ENCODE data around the gene GLIPR2. TPM values are rescaled to one million over a fixed set of nuclear protein-coding genes. Genes with fewer than 3 reads are reported as not detected.

Gene GLIPR2
- total and polyA plus RNA-seq, 2 of the 4 experiments (the other 2 are of a cell fraction): 35.8 to 43.3 TPM

GRCh38 chr9:36136894-36137391 lies 410 bp downstream of the GLIPR2 start:
- H3K4me1 ChIP-seq (ENCODE audit: control insufficient read depth, insufficient read depth, low read length): peaks cover 17% of the 10 kb centered on the region
- H3K14ac ChIP-seq (replicated peaks; ENCODE audit: low read depth, low read length): peak overlapping the region; percentile 54
- H2BK5ac ChIP-seq (ENCODE audit: low read depth, low read length, poor library complexity, severe bottlenecking): peak overlapping the region; percentile 32
- no peaks in the 10 kb centered on the region for H3K9me3 ChIP-seq (ENCODE audit: control insufficient read depth, insufficient read depth, low read length)
- peaks cover 15% of the 10 kb centered on the region for H3K9me1 ChIP-seq (ENCODE audit: insufficient read depth, low read length)
- H4K91ac ChIP-seq (ENCODE audit: insufficient read depth, low read depth, low read length): peak overlapping the region; percentile 17
- H4K20me1 ChIP-seq (ENCODE audit: insufficient read depth, low read length): peaks cover 41% of the 10 kb centered on the region
- H2AK5ac ChIP-seq (ENCODE audit: low read depth, low read length): peak overlapping the region; percentile 63; the same call in 1 of the 2 replicates
- no peak overlapping the region for H2BK15ac ChIP-seq (ENCODE audit: low read depth, low read length)
- H2BK20ac ChIP-seq (ENCODE audit: low read depth, low read length): no peak overlapping the region
- TSS peak; percentile 43 for BruUV-seq (replicated peaks)
- H3K23ac ChIP-seq (ENCODE audit: low read depth, low read length): peak overlapping the region; percentile 50
- H3K56ac ChIP-seq (ENCODE audit: extremely low read depth, insufficient read depth, low read length): no peak overlapping the region
- H3K18ac ChIP-seq (ENCODE audit: low read depth, low read length): peak overlapping the region; percentile 43; the same call in 1 of the 2 replicates
- peak overlapping the region; percentile 9 to 32; a peak in 2 of 4 replicates for H4K8ac ChIP-seq (ENCODE audit: low read depth in 2 of 2, low read length in 2 of 2)
- H2AK9ac ChIP-seq (replicated peaks; ENCODE audit: low read depth, low read length, poor library complexity): peak overlapping the region; percentile 59
- ChIA-PET POLR2A (ENCODE audit: unreplicated experiment) (no interaction called here), CTCF (interaction anchor here (0.6 to 1.2 kb wide), 2 partner anchors 35 to 104 kb away, joined by 3 to 4 read pairs; no protein-coding TSS in a partner anchor)
- no peak for TF ChIP-seq NFE2L2 (IDR thresholded peaks at IDR 0.05; ENCODE audit: low read depth, low read length)
- TF ChIP-seq, protein P1, sequence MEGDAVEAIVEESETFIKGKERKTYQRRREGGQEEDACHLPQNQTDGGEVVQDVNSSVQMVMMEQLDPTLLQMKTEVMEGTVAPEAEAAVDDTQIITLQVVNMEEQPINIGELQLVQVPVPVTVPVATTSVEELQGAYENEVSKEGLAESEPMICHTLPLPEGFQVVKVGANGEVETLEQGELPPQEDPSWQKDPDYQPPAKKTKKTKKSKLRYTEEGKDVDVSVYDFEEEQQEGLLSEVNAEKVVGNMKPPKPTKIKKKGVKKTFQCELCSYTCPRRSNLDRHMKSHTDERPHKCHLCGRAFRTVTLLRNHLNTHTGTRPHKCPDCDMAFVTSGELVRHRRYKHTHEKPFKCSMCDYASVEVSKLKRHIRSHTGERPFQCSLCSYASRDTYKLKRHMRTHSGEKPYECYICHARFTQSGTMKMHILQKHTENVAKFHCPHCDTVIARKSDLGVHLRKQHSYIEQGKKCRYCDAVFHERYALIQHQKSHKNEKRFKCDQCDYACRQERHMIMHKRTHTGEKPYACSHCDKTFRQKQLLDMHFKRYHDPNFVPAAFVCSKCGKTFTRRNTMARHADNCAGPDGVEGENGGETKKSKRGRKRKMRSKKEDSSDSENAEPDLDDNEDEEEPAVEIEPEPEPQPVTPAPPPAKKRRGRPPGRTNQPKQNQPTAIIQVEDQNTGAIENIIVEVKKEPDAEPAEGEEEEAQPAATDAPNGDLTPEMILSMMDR (conservative IDR thresholded peaks at IDR 0.05; ENCODE audit: low read depth, low read length): no peak
- peak overlapping the region; percentile 65 for H3K27ac ChIP-seq (ENCODE audit: insufficient read depth, low read length)
- H3K4me3 ChIP-seq (ENCODE audit: insufficient read depth, low read depth, low read length): peak overlapping the region; percentile 78
- peaks cover 5% of the 10 kb centered on the region; the same call in 1 of the 2 replicates for H3K36me3 ChIP-seq (ENCODE audit: control insufficient read depth, insufficient read depth, low read length)
- H3K27me3 ChIP-seq (ENCODE audit: control insufficient read depth, insufficient read depth, low read length): no peaks in the 10 kb centered on the region
- DNase-seq: no peak
- H4K5ac ChIP-seq (ENCODE audit: low read depth, low read length): peak overlapping the region; percentile 23
- H2BK120ac ChIP-seq (ENCODE audit: low read depth, low read length): peak overlapping the region; percentile 60
- H3K79me1 ChIP-seq (ENCODE audit: low read depth in 1 of 2, low read length in 2 of 2): peaks cover 35 to 50% of the 10 kb centered on the region in 2 experiments
- intact Hi-C loops (cut with micrococcal nuclease): loop anchor here (2.0 kb wide), 2 partner anchors 26 to 54 kb away; partner anchors contain the start of gene CLTA
- in situ Hi-C loops (cut with MboI; ENCODE audit: low sequenced_read_pairs): no loop called here
- H3K4me2 ChIP-seq (ENCODE audit: low read depth, low read length): peak overlapping the region; percentile 93
- dilution Hi-C loops (cut with HindIII; ENCODE audit: low sequenced_read_pairs, unreplicated experiment): no loop called here
- H3K4ac ChIP-seq (ENCODE audit: low read depth, low read length): peak overlapping the region; percentile 47
- peak; percentile 24 for ATAC-seq (ENCODE audit: low read depth)
- H2AFZ ChIP-seq (replicated peaks; ENCODE audit: low read length, poor library complexity): peak overlapping the region; percentile 95
- H3K9ac ChIP-seq (ENCODE audit: low read depth, low read length): peak overlapping the region; percentile 80
- 0% methylated on average over 20 of the region's 40 CpGs; no CpG with 5 or more reads in 1 of the 2 experiments for WGBS, 2 experiments (ENCODE audit: extremely low coverage in 2 of 2, insufficient read length in 1 of 2)
